GM12874 (cell line): Measurements from ENCODE around the gene DOCK6.

Experiments
- CTCF ChIP-seq: IDR thresholded peaks from 2 replicates; pipeline ENCODE4 v1.5.1; 2011; ENCODE audit warnings: low read depth, mild to moderate bottlenecking, control low read depth, low read length, moderate library complexity; ENCODE audit not compliant: insufficient read depth

DOCK6 gene

GRCh38 chr19:11191934-11192333 lies 70.4 kb downstream of the DOCK6 start:
- no peak for TF ChIP-seq CTCF

GRCh38 chr19:11191273-11191755 lies 71.0 kb downstream of the DOCK6 start:
- no peak for TF ChIP-seq CTCF

DNA sequence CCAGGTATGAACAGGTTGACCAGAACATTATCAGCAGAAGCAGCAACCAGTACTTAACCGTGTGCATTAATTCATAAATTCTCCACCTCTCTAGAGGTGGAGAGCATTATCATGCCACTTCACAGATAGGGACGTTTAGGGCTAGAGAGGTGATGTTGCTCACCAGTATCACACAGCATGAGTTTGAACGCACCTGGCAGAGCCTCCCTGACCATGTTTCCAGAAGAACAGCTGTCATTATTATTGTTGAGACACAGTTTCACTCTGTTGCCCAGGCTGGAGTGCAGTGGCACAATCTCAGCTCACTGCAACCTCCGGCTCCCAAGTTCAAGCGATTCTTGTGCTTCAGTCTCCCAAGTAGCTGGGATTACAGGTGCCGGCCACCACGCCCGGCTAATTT lies 71.8 kb downstream of the DOCK6 start:
- TF ChIP-seq CTCF, result no peak

DNA sequence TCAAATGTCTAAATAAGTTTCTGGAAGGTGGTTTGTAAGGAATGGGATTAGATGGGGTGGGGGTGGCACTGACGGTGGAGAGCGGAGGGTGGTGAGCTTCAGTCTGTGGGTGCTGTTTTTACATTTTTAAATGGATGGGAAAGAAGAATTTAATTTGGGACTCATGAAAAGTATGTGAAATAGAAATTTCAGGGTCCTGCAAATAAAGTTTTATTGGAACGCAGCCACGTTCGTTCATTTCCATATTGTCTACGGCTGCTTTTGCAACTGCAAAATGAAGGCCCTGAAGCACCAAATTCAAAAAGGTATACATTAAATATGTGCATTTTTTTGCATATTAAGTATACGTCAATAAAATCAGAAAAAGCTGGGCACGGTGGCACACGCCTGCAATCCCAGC lies 74.9 kb downstream of the DOCK6 start:
- no peak for TF ChIP-seq CTCF

- TF ChIP-seq CTCF, result no peak
These were observed 79.3 kb downstream of the DOCK6 start for GRCh38 chr19:11182994-11183393.

DNA sequence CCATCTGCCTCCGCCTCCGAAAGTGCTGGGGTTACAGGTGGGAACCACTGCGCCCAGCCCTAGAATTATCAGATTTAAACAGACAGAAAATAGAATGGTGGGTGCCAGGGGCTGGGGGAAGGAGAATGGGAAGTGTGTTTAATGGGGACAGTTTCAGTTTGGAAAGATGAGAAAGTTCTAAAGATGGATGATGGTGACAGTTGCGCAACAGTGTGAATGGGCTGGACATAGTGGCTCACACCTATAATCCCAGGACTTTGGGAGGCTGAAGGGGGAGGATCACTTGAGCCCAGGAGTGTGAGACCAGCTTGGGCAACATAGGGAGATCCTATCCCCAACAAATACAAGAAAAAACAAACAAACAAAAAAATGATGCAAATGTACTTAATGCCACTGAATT lies 80.8 kb downstream of the DOCK6 start:
- TF ChIP-seq CTCF, result no peak

DNA sequence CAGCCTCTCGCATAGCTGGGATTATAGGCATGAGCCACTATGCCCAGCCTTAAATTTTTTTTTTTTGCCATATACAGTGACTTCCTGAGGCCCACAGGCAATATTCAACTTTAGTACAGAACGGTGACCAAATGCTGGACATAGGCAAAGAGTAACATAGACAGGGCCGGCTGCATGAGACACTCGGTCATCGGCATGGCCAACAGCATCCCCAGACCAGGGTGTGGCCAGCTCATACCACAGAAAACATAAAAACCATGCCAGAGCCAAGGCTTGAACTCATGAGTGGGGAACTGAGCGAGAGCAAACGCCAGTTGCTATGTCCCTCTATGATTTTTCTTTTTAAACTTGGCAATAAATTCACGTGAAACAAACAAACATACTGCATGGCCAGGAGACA lies 82.0 kb downstream of the DOCK6 start:
- no peak for TF ChIP-seq CTCF
